GM23338 (cell line): ENCODE data around the gene MAST4. TPM values are rescaled to one million over a fixed set of nuclear protein-coding genes. Genes with fewer than 3 reads are reported as not detected.

Experiments
- ATAC-seq: fragments of 200-7000 bp; cut with Tn5 transposase; 3 replicates; pipeline ENCODE4 v1.9.1; 2020
- DNase-seq: peaks from one replicate; pipeline ENCODE4 v3.0.0-alpha.2; 2015; ENCODE audit warnings: low spot score
- H2AFZ ChIP-seq: fragments of 200-600 bp; sonication (generic); 2 replicates; pipeline ENCODE4 v1.8.0; 2016; ENCODE audit warnings: antibody characterized with exemption, mild to moderate bottlenecking, moderate library complexity
- H3F3A ChIP-seq: fragments of 200-600 bp; sonication (generic); replicated peaks from 2 replicates; pipeline ENCODE4 v1.8.0; 2017; ENCODE audit warnings: antibody characterized with exemption, mixed run types, low read depth
- H3K27ac ChIP-seq: fragments of 200-600 bp; sonication (generic); 2 replicates; pipeline ENCODE4 v1.6.1; 2016; ENCODE audit warnings: low read depth
- H3K27me3 ChIP-seq: fragments of 200-600 bp; sonication (generic); 2 replicates; pipeline ENCODE4 v1.8.0; 2016; ENCODE audit warnings: mild to moderate bottlenecking, mixed run types, moderate library complexity; ENCODE audit not compliant: insufficient read depth
- H3K36me3 ChIP-seq: fragments of 200-600 bp; sonication (generic); 2 replicates; pipeline ENCODE4 v1.8.0; 2016; ENCODE audit warnings: mild to moderate bottlenecking; ENCODE audit not compliant: insufficient read depth
- H3K4me1 ChIP-seq: fragments of 200-600 bp; sonication (generic); 2 replicates; pipeline ENCODE4 v1.8.0; 2016; ENCODE audit warnings: mild to moderate bottlenecking, moderate library complexity; ENCODE audit not compliant: insufficient read depth
- H3K4me2 ChIP-seq: fragments of 200-600 bp; sonication (generic); 2 replicates; pipeline ENCODE4 v1.7.1; 2017; ENCODE audit warnings: mixed run types
- H3K4me3 ChIP-seq: fragments of 200-600 bp; sonication (generic); 2 replicates; pipeline ENCODE4 v1.6.1; 2016; ENCODE audit warnings: mixed run types
- H3K79me2 ChIP-seq: fragments of 200-600 bp; sonication (generic); replicated peaks from 2 replicates; pipeline ENCODE4 v1.8.0; 2017; ENCODE audit warnings: mild to moderate bottlenecking; ENCODE audit not compliant: insufficient read depth
- H3K9me2 ChIP-seq: fragments of 200-600 bp; sonication (generic); 2 replicates; pipeline ENCODE4 v1.8.0; 2017; ENCODE audit not compliant: insufficient read depth
- H4K20me1 ChIP-seq: fragments of 200-600 bp; sonication (generic); replicated peaks from 2 replicates; pipeline ENCODE4 v1.8.0; 2017; ENCODE audit warnings: mild to moderate bottlenecking; ENCODE audit not compliant: insufficient read depth
- H3K27ac Mint-ChIP-seq: 2 replicates; pipeline ENCODE4 v1.8.0; 2020; ENCODE audit warnings: inconsistent platforms, mild to moderate bottlenecking, moderate library complexity, mixed read lengths
- H3K27me3 Mint-ChIP-seq: 3 replicates; pipeline ENCODE4 v1.8.0; 2022; ENCODE audit warnings: low read depth, mild to moderate bottlenecking, moderate library complexity, mixed read lengths, inconsistent platforms; ENCODE audit not compliant: insufficient read depth, poor library complexity
- H3K36me3 Mint-ChIP-seq: 3 replicates; pipeline ENCODE4 v1.8.0; 2021; ENCODE audit warnings: low read depth, mild to moderate bottlenecking, inconsistent platforms, moderate library complexity, mixed read lengths
- H3K4me1 Mint-ChIP-seq: 3 replicates; pipeline ENCODE4 v1.8.0; 2020; ENCODE audit warnings: mild to moderate bottlenecking, inconsistent platforms, mixed read lengths
- H3K4me3 Mint-ChIP-seq: 3 replicates; pipeline ENCODE4 v1.8.0; 2021; ENCODE audit warnings: moderate library complexity, mild to moderate bottlenecking, inconsistent platforms, mixed read lengths
- H3K9me3 Mint-ChIP-seq: 3 replicates; pipeline ENCODE4 v1.8.0; 2020; ENCODE audit warnings: moderate library complexity, mild to moderate bottlenecking, inconsistent platforms, mixed read lengths
- ETS1 ChIP-seq: IDR thresholded peaks from 2 replicates; pipeline ENCODE4 v1.6.1; 2016; ENCODE audit warnings: antibody characterized with exemption
- EZH2phosphoT487 ChIP-seq: fragments of 200-600 bp; sonication (generic); IDR thresholded peaks from one replicate; pipeline ENCODE4 v1.8.1; 2018; ENCODE audit warnings: antibody characterized with exemption; ENCODE audit not compliant: unreplicated experiment
- NANOG ChIP-seq: IDR thresholded peaks from 2 replicates; pipeline ENCODE4 v1.6.1; 2016; ENCODE audit warnings: antibody characterized with exemption, borderline replicate concordance
- REST ChIP-seq: IDR thresholded peaks from one replicate; pipeline ENCODE4 v1.6.1; 2018; ENCODE audit warnings: antibody characterized with exemption; ENCODE audit not compliant: unreplicated experiment
- ZNF462 ChIP-seq: fragments of 250-450 bp; sonication (Bioruptor Pico); IDR thresholded peaks from 2 replicates; pipeline ENCODE4 v1.5.0; 2020; ENCODE audit warnings: mild to moderate bottlenecking, moderate library complexity
- polyA plus RNA-seq: library from polyadenylated mRNA; unstranded; fragments of >200 nt; fragmentation: Nextera tagmentation; extraction: Ambion mirVana; gene quantifications from 2 replicates; pipeline ENCODE4 v1.2.1, GENCODE V29; 2016
- total RNA-seq: library from RNA; depleted of rRNA; stranded (reverse); fragments of >200 nt; shearing (Covaris generic); gene quantifications from 2 replicates; pipeline ENCODE4 v1.2.3, GENCODE V29; 2014

MAST4 gene
- total and polyA plus RNA-seq, 2 experiments from 2014 or later = 3.6 to 8.5 TPM

GRCh38 chr5:66603164-66603563 is 7.0 kb downstream of the MAST4 start (continued):
- no peak for TF ChIP-seq ZNF462 (CRISPR knock-in tag)

GRCh38 chr5:66603881-66604280 is 7.7 kb downstream of the MAST4 start:
- no peak overlapping the region for H3K27ac ChIP-seq
- Mint-ChIP-seq H3K27ac (no peak overlapping the region), H3K4me3 (no peak overlapping the region), H3K36me3 (no peaks in the 10 kb centered on the region; the same call in 2 of the 3 replicates), H3K9me3 (no peaks in the 10 kb centered on the region), H3K27me3 (peaks cover 8% of the 10 kb centered on the region), H3K4me1 (peaks cover 4% of the 10 kb centered on the region; the same call in 1 of the 3 replicates)
- H3K27me3 ChIP-seq = peaks cover 20% of the 10 kb centered on the region
- H4K20me1 ChIP-seq = no peaks in the 10 kb centered on the region
- no peak overlapping the region for H3K4me3 ChIP-seq
- H3F3A ChIP-seq = no peaks in the 10 kb centered on the region
- no peaks in the 10 kb centered on the region for H3K9me2 ChIP-seq
- DNase-seq = no peak
- no peak overlapping the region for H3K4me2 ChIP-seq
- ATAC-seq = no peak
- H2AFZ ChIP-seq = no peak overlapping the region
- H3K79me2 ChIP-seq = no peaks in the 10 kb centered on the region
- no peaks in the 10 kb centered on the region for H3K4me1 ChIP-seq
- no peaks in the 10 kb centered on the region for H3K36me3 ChIP-seq
- no peak for TF ChIP-seq NANOG
- TF ChIP-seq EZH2phosphoT487 = no peak
- TF ChIP-seq ETS1 = no peak
- no peak for TF ChIP-seq REST
